Naive B cell (primary cell): ENCODE results near the gene CYP46A1. TPM values are rescaled to one million over a fixed set of nuclear protein-coding genes. Genes with fewer than 3 reads are reported as not detected.
A peak's percentile ranks its signal among the peaks of the same experiment; 100 is the strongest.

Experiments used
- ATAC-seq, 2 donors: fragments of 150-1000 bp; cut with Tn5 transposase; 2 replicates each; pipeline ENCODE4 v1.10.0; 2021; ENCODE audit warnings: low read depth in 2 of 2, mild to moderate bottlenecking in 2 of 2, moderate library complexity in 2 of 2
- DNase-seq: peaks from one replicate; pipeline ENCODE4 v3.0.0; 2022
- H3K27ac Mint-ChIP-seq, 6 donors: one replicate each; pipeline ENCODE4 v1.8.0; 2020 to 2022; ENCODE audit warnings: mild to moderate bottlenecking in 6 of 6, mixed read lengths in 6 of 6, moderate library complexity in 5 of 6, inconsistent platforms in 2 of 6
- H3K27me3 Mint-ChIP-seq, 3 donors: one replicate each; pipeline ENCODE4 v1.8.0; 2021 to 2022; ENCODE audit warnings: mixed read lengths in 3 of 3, mild to moderate bottlenecking in 1 of 3
- H3K36me3 Mint-ChIP-seq, 2 donors: one replicate each; pipeline ENCODE4 v1.8.0; 2020 to 2022; ENCODE audit warnings: mixed read lengths in 2 of 2, inconsistent platforms in 1 of 2, mild to moderate bottlenecking in 1 of 2
- H3K4me1 Mint-ChIP-seq, 3 donors: one replicate each; pipeline ENCODE4 v1.8.0; 2020 to 2022; ENCODE audit warnings: mixed read lengths in 3 of 3, inconsistent platforms in 1 of 3, mild to moderate bottlenecking in 1 of 3, moderate library complexity in 1 of 3
- H3K4me3 Mint-ChIP-seq, 8 donors: one replicate each; pipeline ENCODE4 v1.8.0; 2020 to 2022; ENCODE audit warnings: mild to moderate bottlenecking in 8 of 8, mixed read lengths in 8 of 8, moderate library complexity in 8 of 8, inconsistent platforms in 2 of 8
- H3K9me3 Mint-ChIP-seq, 7 donors: one replicate each; pipeline ENCODE4 v1.8.0; 2020 to 2022; ENCODE audit warnings: mixed read lengths in 7 of 7, mild to moderate bottlenecking in 5 of 7, inconsistent platforms in 2 of 7, moderate library complexity in 1 of 7
- polyA plus RNA-seq, 6 donors: library from polyadenylated mRNA; unstranded; fragments of 300-500 nt; fragmentation: Illumina TruSeq; gene quantifications; one replicate each; pipeline ENCODE4 v1.2.3, GENCODE V29; 2021; ENCODE audit warnings: low read depth in 6 of 6

CYP46A1 gene
- polyA plus RNA-seq, 6 donors from 2014 or later, result not detected

DNA sequence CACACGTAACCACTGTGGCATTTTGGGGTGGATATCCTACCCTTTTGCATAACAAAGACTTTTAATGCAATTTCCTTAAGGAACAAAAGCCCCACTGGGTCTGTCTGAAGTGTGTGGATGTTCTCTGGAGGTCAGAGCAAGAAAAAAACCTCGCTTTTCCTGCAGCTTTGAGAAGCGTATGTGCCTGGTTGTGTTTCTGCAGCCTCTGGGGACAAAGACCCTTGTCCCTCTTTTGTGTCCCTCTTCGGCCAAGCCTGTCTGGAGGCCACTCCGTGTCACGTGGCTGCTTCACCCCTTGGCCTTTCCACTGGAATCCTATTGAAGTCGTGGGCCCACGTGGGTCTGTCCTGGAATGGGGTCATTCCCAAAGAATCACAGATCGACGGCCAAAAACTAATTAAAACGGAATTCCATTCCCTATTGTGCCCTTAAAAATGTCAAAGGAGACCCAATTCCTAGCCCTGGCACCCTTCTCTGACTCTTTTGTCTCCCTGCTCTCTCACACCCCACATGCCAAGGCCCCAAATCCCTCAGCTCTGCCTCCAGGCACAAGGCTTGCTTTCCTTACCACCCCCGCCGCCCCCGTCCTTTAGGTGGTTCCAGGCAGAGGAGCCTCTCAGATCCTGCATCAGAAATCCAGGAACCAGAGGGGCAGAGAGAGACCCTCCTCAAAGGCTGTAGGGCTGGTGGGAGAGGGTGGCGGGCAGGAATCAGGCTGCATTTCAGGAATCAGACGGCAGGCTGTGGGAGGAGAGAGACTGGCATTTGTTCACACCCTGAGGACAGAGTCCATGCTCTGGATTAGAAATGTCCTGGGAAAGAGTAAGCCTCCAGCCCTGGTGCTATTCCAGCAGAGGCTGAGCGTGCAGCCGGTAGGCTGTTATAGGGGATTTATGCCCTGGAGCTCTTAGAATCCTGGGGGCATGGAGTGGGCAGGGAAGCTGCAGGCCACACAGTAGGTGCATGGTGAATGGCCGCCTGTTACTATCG is 12.6 kb upstream of the CYP46A1 start:
- Mint-ChIP-seq H3K36me3 (no peaks in the 10 kb centered on the region), H3K4me3 (no peak overlapping the region), H3K4me1 (peaks cover 0 to 8% (median 8%) of the 10 kb centered on the region in 3 donors), H3K9me3 (peaks cover 0 to 7% (median 0%) of the 10 kb centered on the region in 7 donors), H3K27me3 (peaks cover 16 to 68% (median 49%) of the 10 kb centered on the region in 3 donors), H3K27ac (no peak overlapping the region)
- DNase-seq (no peak), ATAC-seq (no peak)

DNA sequence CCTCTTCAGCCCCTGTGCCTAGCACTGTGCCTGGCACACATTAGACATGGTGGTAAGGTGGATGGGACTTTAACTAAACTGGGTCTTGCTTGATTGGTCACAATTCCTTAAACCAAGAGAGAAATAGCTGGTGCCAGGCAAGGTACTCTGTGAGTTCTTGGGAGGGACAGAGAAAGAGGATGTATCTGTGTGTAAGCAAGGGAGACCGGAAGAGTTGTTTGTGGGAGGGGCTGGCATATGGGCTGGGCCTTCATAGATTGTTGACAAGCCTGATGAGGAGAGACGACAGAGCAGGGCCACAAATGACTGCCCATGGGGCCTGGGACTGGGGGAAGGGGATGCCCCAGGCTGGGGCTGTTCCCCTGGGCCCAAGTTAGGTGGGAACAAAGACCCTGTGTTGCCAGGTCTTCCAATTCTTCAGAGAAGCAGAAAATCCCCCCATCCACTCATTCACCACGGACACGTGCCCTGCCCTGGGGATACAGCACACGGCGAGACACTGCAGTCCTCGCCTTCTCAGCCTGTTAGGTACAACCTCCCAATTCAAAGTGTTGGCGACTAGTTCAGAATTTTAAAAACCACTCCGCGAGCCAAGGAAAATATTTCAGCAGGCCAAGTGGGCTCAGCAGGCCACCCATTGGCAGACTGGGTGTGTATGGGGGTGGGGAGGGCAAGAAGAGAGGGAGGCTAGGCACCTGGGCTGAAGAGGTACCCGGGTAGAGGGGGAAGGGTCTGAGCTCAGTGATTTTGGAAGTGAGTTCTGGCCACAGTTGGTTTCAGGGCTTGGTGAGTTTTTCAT is 11.4 kb upstream of the CYP46A1 start:
- peak; percentile 63 to 84 for ATAC-seq
- Mint-ChIP-seq H3K36me3 (no peaks in the 10 kb centered on the region), H3K4me3 (no peak overlapping the region), H3K4me1 (peaks cover 0 to 8% (median 4%) of the 10 kb centered on the region in 3 donors), H3K27me3 (peaks cover 16 to 62% (median 40%) of the 10 kb centered on the region in 3 donors), H3K27ac (peak overlapping the region in 2 of 6 donors; percentile 31 to 45), H3K9me3 (peaks cover 0 to 9% (median under 1%) of the 10 kb centered on the region in 7 donors)
- no peak for DNase-seq

DNA sequence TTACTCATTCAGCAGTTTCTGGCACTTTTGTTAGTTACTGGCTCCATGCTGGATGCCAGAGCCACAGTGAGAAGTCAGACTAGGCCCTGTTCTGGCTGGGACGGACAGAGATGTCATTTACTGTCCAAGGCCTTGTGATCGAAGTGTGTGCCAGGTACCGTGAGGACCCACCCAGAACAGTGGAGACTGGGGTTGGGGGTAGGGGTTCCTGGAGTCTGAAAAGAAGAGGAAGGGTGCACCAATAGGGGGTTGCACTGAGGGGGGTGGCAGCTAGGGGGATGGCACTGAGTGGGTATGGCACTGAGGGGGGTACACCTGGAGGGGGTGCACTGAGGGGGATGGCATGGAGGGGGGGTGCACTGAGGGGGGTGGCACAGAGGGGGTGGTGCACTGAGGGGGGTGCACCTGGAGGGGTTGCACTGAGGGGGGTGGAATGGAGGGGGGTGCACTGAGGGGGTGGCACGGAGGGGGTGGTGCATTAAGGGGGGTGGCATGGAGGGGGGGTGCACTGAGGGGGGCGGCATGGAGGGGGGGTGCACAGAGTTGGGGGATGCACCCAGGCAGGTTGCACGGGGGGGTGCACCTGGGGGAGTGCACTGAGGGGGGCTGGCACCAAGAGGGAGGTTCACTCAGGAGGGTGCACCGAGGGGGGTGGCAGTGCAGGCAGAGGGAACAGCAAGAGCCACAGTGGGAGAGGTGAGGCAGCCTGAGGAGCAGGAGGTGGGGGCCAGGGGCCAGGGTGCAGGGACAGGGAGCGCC is 10.6 kb upstream of the CYP46A1 start:
- H3K36me3 Mint-ChIP-seq, result no peaks in the 10 kb centered on the region
- no peak overlapping the region for H3K4me3 Mint-ChIP-seq
- peaks cover 16 to 59% (median 36%) of the 10 kb centered on the region in 3 donors for H3K27me3 Mint-ChIP-seq
- ATAC-seq, result no peak
- peaks cover 0 to 14% (median 5%) of the 10 kb centered on the region in 7 donors for H3K9me3 Mint-ChIP-seq
- H3K27ac Mint-ChIP-seq, result no peak overlapping the region
- peaks cover 0 to 8% (median 4%) of the 10 kb centered on the region in 3 donors for H3K4me1 Mint-ChIP-seq
- DNase-seq, result no peak

DNA sequence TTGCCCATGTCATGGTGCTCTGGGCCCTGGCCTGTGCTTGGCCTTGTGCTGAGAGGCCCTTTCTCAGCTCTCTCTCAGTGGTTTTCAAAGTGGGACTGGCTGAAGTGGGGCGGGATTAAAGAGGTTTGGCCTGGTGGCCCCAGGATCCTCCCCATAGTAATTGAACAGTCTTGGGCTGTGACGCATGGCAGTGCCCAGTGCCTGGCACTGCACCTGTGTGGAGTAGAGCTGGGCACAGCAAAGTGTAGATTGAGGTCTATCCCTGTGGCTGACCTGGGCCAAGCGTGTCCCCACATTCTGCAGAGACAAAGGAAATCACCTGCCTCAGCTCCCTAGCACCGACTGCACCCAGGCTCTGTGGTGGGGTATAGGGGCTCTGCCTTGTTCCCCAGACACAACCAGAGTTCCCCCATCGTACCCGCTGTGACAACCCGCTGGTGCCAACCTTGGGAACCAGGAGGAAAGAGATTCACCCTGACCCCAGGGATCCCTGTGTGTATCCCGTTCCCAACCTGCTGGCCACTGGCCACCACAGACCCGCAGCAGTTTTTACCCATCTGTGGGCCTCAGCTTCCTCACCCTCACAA is 9.9 kb upstream of the CYP46A1 start:
- H3K4me3 Mint-ChIP-seq, result no peak overlapping the region
- H3K27me3 Mint-ChIP-seq, result peaks cover 14 to 56% (median 29%) of the 10 kb centered on the region in 3 donors
- H3K9me3 Mint-ChIP-seq, result peaks cover 0 to 15% (median 7%) of the 10 kb centered on the region in 7 donors
- H3K4me1 Mint-ChIP-seq, result peaks cover 0 to 8% (median 4%) of the 10 kb centered on the region in 3 donors
- ATAC-seq (no peak), DNase-seq (no peak)
- no peaks in the 10 kb centered on the region for H3K36me3 Mint-ChIP-seq
- H3K27ac Mint-ChIP-seq, result no peak overlapping the region

DNA sequence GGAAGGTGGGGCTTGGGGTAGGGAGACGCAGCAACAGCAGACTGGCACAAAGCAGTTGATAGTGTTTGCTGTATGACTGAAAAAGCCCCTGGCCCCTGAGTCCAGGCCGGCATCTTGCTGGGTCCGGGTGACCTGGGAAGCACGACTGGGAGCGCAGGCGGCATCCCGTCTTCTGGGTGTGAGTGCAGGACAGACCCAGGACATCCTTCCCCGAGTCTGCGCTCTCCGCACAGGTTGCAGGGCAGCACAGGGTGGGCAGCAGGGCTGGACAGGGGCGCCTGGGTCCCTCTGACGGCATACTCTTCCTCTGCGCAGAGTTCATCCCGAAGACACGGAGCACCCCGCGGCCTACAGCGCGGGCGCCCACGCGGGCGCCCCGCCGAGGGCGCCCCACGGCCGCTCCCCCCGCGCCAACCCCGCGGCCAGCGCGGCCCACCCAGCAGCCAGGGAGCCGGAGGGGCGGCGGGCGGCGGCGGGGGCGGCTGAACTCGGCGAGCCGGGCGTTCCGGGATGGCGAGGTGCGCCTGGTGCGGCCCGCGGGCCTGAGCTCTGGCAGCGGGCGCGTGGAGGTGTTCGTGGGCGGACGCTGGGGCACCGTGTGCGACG is 9.2 kb upstream of the CYP46A1 start:
- H3K36me3 Mint-ChIP-seq, result no peaks in the 10 kb centered on the region
- H3K27me3 Mint-ChIP-seq, result peaks cover 13 to 58% (median 28%) of the 10 kb centered on the region in 3 donors
- H3K27ac Mint-ChIP-seq, result no peak overlapping the region
- H3K4me3 Mint-ChIP-seq, result no peak overlapping the region
- peaks cover 0 to 16% (median 9%) of the 10 kb centered on the region in 7 donors for H3K9me3 Mint-ChIP-seq
- ATAC-seq (no peak), DNase-seq (no peak)
- H3K4me1 Mint-ChIP-seq, result peaks cover 0 to 8% (median 4%) of the 10 kb centered on the region in 3 donors

DNA sequence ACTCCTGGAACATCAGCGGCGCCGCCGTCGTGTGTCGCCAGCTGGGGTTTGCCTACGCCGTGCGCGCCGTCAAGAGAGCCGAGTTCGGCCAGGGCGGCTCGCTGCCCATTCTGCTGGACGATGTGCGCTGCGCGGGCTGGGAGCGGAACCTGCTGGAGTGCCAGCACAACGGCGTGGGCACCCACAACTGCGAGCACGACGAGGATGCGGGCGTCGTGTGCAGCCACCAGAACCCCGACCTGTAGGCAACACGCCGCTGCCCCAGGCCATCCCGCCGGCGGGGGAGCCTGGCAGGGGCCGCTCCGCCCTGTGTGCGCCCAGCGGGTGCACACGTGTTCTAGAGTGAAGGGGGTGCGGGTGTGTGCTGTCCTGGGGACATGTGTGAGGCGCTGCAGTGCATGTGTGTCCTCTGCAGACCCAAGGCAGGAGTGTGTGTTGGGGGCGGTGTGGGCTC is 8.7 kb upstream of the CYP46A1 start:
- ATAC-seq, result no peak

DNA sequence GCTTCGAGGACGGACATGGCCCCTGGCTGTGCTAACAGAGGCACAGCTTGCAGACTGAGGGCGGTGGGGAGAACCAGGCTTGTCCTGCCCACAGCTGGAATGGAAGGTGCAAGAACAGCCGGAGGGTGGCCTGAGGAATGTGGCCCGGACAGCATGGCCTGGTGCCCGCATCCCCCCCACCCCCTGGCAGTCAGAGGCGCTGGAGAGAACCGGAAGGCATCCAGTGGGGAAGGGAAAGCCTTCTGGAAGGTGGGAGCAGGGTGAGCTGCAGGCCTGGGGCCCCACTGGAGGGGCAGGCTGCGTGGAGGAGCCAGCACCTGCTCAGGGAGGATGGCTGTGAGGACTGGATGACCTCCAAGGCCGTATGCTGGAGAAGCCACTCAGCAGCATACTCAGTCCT is 8.1 kb upstream of the CYP46A1 start:
- no peak for DNase-seq
- no peak overlapping the region for H3K4me3 Mint-ChIP-seq
- no peaks in the 10 kb centered on the region for H3K36me3 Mint-ChIP-seq
- H3K27ac Mint-ChIP-seq, result no peak overlapping the region
- no peak for ATAC-seq
- peaks cover 0 to 16% (median 9%) of the 10 kb centered on the region in 7 donors for H3K9me3 Mint-ChIP-seq
- peaks cover 0 to 8% (median 4%) of the 10 kb centered on the region in 3 donors for H3K4me1 Mint-ChIP-seq
- peaks cover 6 to 51% (median 18%) of the 10 kb centered on the region in 3 donors for H3K27me3 Mint-ChIP-seq

More for the DNA sequence above, 8.7 kb upstream of the CYP46A1 start:
- DNase-seq, result no peak
- peaks cover 0 to 16% (median 9%) of the 10 kb centered on the region in 7 donors for H3K9me3 Mint-ChIP-seq
- H3K27ac Mint-ChIP-seq, result no peak overlapping the region
- H3K27me3 Mint-ChIP-seq, result peaks cover 11 to 54% (median 24%) of the 10 kb centered on the region in 3 donors
- no peaks in the 10 kb centered on the region for H3K36me3 Mint-ChIP-seq
- H3K4me3 Mint-ChIP-seq, result no peak overlapping the region
- H3K4me1 Mint-ChIP-seq, result peaks cover 0 to 8% (median 4%) of the 10 kb centered on the region in 3 donors

DNA sequence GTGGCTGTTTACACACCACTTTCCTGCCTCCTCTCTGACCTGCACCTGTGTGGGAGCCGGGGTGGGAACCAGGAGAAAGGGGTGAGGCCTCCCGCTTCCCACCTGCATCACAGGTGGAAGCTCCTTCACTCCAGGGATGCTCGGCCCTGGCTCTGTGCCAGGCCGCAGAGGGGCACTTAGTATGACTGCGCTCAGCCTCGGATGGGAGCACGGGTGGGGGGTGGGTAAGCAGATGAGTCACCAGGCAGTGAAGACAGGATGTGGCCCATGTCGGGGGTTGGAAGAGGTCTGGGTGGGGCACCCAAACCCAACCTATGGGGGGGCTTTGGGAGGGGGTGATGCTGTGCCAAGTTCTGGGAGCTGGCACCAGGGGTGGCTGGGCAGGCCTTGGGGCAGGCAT is 7.4 kb upstream of the CYP46A1 start:
- H3K27ac Mint-ChIP-seq, result peak overlapping the region in 1 of 6 donors; percentile 33
- no peak overlapping the region for H3K4me3 Mint-ChIP-seq
- peaks cover 6 to 51% (median 13%) of the 10 kb centered on the region in 3 donors for H3K27me3 Mint-ChIP-seq
- H3K9me3 Mint-ChIP-seq, result peaks cover 0 to 16% (median 9%) of the 10 kb centered on the region in 7 donors
- peaks cover 0 to 8% (median 4%) of the 10 kb centered on the region in 3 donors for H3K4me1 Mint-ChIP-seq
- no peaks in the 10 kb centered on the region for H3K36me3 Mint-ChIP-seq
- ATAC-seq (no peak), DNase-seq (no peak)

DNA sequence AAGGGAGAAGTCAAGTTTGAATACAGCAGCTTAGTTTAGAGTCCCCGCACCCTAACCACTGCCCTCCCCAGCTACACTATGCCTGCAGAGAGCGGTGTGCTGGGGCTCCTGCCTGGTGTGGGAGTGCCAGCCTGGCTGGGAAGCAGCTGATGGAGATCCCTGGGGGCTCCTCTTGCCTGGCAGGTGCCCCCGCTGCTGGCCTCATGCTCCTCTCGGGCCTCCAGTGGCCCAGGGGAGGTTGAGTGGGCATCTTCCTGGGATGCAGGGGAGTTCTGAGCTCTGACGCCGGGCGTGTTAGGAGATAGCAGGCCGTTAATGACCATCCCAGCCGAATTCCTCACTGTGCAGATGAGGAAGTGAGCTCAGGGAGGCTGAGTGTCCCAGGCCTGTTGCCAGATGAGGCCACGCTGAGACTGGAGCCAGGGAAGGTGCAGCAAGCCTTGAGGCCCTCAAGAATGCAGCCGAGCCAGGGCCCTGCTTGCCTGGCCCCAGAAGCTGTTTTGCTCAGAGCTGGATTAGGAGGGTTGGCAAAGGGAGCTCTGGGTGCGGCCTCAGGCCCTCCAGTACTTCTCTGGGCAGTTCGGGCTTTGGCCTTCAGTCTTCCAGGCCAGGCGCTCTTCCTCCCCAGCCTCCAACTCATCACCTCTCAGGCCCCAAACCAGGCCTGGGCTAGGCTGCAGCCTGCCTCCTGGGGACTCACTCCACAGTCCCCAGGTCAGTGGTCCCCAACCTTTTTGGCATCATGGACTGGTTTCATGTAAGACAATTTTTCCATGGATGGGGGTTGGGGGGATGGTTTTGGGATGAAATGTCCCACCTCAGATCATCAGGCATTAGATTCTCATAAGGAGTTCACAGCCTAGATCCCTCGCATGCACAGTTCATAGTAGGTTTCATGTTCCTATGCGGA is 6.6 kb upstream of the CYP46A1 start:
- no peak for DNase-seq
- H3K27ac Mint-ChIP-seq, result no peak overlapping the region

DNA sequence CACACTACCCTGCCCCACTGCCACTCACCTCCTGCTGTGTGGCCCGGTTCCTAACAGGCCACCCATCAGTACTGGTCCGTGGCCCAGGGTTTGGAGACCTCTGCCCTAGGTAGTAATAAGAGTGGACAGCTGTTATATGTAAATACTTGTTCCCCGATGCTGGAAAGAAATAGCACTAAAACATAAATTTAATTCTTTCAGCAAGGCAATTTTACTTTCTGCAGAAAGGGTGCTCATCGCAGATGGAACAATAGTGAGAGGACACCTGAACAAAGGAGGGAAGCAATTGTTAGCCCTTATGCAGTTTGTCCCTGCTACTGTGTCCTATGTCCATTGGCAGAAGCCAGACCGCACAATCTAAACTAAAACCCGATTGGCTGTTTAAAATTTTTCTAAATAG is 5.9 kb upstream of the CYP46A1 start:
- H3K27me3 Mint-ChIP-seq, result peaks cover 0 to 47% (median 10%) of the 10 kb centered on the region in 3 donors
- no peak overlapping the region for H3K27ac Mint-ChIP-seq
- peaks cover 7 to 9% (median 8%) of the 10 kb centered on the region in 3 donors for H3K4me1 Mint-ChIP-seq
- peak overlapping the region in 1 of 8 donors; percentile 25 for H3K4me3 Mint-ChIP-seq
- DNase-seq, result no peak
- H3K36me3 Mint-ChIP-seq, result no peaks in the 10 kb centered on the region
- no peak for ATAC-seq
- H3K9me3 Mint-ChIP-seq, result peaks cover 0 to 16% (median 9%) of the 10 kb centered on the region in 7 donors

More for the DNA sequence above, 6.6 kb upstream of the CYP46A1 start:
- no peak overlapping the region for H3K4me3 Mint-ChIP-seq
- ATAC-seq, result no peak
- peaks cover 0 to 16% (median 9%) of the 10 kb centered on the region in 7 donors for H3K9me3 Mint-ChIP-seq
- no peaks in the 10 kb centered on the region for H3K36me3 Mint-ChIP-seq
- peaks cover 2 to 7% (median 2%) of the 10 kb centered on the region in 3 donors for H3K4me1 Mint-ChIP-seq
- H3K27me3 Mint-ChIP-seq, result peaks cover 3 to 47% (median 11%) of the 10 kb centered on the region in 3 donors

DNA sequence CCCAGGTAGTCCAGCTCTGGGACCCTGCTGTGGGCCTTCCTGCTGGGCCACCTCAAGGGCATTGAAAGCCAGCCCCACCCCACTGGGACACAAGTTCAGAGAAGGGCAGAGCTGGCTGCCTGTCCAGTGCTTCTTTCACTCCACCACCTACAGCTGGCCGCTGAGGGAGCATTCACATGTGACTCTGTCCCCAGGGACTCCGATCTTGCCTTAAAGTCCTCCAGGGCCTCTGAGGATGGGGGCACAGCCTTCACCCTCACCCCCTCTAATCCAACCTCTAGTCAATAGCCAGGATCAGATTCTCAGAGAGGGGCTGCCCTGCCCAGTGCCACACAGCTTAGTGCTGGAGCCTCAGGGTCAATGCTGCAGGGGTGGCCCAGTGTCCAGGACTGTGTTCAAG is 5.0 kb upstream of the CYP46A1 start:
- peaks cover 10 to 15% (median 12%) of the 10 kb centered on the region in 3 donors for H3K4me1 Mint-ChIP-seq
- H3K27ac Mint-ChIP-seq, result peak overlapping the region in 1 of 6 donors; percentile 33
- ATAC-seq (no peak), DNase-seq (no peak)
- peaks cover 0 to 16% (median 9%) of the 10 kb centered on the region in 7 donors for H3K9me3 Mint-ChIP-seq
- no peak overlapping the region for H3K4me3 Mint-ChIP-seq
- H3K27me3 Mint-ChIP-seq, result peaks cover 0 to 45% (median 8%) of the 10 kb centered on the region in 3 donors
- H3K36me3 Mint-ChIP-seq, result no peaks in the 10 kb centered on the region
